GM12865 (cell line): ENCODE results near the gene ADAM33.

Experiments used
- DNase-seq: peaks from one replicate; pipeline ENCODE4 v3.0.0; 2010; ENCODE audit warnings: low read depth
- H3K4me3 ChIP-seq: 2 replicates; pipeline ENCODE4 v1.5.1; 2011; ENCODE audit warnings: mild to moderate bottlenecking, low read depth, low read length, control low read depth
- TF ChIP-seq, protein P1 (sequence below): IDR thresholded peaks from 2 replicates; pipeline ENCODE4 v1.5.1; 2011; ENCODE audit warnings: low read length, control low read depth, low read depth, inconsistent platforms; ENCODE audit not compliant: insufficient read depth; ENCODE audit errors: missing control alignments

The ADAM33 gene

DNA sequence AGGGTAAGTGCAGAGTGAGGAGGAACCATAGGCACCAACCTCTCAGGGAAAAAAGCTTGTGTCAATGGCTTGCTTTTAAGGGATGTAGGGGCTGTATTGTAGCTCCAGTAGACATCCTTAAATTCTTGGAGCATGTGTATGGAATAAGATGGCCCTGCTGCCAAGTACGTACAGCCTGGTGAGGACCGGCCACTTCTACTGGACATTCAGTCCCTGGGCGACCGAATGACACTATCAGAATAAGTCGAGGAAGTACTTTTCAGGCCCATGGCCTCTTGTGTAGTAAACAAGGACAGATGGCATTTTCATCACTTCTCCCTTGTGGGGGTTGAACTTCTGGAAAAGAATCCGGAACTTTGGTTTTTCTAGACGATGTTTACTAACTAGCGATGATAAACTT, 51.4 kb downstream of the ADAM33 start:
- TF ChIP-seq, protein P1, sequence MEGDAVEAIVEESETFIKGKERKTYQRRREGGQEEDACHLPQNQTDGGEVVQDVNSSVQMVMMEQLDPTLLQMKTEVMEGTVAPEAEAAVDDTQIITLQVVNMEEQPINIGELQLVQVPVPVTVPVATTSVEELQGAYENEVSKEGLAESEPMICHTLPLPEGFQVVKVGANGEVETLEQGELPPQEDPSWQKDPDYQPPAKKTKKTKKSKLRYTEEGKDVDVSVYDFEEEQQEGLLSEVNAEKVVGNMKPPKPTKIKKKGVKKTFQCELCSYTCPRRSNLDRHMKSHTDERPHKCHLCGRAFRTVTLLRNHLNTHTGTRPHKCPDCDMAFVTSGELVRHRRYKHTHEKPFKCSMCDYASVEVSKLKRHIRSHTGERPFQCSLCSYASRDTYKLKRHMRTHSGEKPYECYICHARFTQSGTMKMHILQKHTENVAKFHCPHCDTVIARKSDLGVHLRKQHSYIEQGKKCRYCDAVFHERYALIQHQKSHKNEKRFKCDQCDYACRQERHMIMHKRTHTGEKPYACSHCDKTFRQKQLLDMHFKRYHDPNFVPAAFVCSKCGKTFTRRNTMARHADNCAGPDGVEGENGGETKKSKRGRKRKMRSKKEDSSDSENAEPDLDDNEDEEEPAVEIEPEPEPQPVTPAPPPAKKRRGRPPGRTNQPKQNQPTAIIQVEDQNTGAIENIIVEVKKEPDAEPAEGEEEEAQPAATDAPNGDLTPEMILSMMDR = no peak
- no peak for DNase-seq
- no peak overlapping the region for H3K4me3 ChIP-seq

DNA sequence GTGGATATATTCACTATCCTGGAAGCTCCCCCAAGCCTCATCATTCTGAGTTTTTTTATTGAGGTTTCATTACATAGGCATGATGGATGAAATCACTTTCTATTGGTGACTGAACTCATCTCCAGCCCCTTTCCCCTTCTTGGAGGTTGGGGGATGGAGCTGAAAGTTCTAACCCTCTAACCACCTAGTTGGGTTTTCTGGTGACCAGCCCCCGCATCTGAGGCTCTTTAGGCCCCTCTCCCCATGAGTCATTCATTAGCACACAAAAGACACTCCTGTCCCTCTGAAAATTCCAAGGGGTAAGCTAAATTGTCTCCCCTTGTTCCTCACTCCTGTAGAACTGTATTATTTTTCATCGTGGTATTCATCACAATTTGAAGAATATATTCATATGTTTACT, 51.9 kb downstream of the ADAM33 start:
- no peak for DNase-seq
- H3K4me3 ChIP-seq = no peak overlapping the region
- TF ChIP-seq, protein P1 = no peak

DNA sequence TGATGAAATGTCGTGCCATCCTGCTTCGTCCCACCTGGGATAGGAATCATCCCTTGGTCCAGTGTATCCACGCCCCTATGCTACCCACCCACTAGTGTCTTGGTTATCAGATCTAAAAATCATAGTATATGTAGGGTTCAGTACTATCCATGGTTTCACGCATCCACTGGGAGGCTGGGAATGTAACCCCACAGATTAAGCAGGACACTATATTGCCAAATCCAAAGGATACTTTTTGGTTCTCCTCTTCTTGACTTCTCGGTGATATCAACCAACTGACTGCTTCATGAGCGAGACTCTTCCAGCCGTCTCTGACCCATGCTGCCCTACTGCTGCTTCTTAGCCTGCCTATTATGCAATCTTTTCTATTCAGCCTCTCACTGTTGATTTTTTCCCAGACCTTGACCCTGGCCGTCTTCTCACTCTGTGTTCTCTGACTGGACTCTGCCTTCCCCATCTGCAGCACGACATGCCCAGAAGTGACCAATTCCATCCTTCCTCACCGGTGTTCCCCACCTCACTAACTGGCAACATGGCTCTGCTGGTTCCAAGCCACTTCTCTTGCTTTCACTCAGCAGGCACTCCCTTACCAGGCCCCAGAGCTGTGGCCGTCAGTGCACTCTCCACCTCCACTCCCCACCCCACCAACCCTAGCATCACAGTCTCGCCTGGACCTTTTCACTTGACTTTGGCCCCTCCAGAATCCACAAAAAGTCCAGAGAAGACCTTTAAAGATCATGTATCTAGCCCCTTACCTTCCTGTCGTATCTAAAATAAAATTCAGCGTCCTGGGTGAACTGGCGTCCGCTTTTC, 53.1 kb downstream of the ADAM33 start:
- H3K4me3 ChIP-seq = no peak overlapping the region
- TF ChIP-seq, protein P1 = no peak

DNA sequence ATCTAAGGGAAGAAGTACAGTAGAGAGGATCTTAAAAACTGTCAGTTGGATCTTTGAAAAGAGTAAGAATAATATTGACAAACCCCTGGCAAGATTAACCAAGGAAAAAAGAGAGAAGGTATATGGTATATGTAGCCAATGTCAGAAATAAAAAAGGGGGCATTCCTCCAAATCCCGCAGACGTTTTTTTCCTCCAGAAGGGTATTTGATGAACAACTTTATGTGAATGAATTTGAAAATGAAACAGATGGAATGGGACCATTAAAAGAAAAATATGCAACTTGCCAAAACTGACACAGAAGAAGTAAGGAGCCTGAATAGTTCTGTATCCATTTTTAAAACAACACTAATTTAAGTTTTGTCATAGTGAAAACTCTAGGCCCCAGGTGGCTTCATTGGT, 54.3 kb downstream of the ADAM33 start:
- TF ChIP-seq, protein P1 = no peak
- H3K4me3 ChIP-seq = no peak overlapping the region
- no peak for DNase-seq

More for the DNA sequence above, 53.1 kb downstream of the ADAM33 start:
- no peak for DNase-seq

DNA sequence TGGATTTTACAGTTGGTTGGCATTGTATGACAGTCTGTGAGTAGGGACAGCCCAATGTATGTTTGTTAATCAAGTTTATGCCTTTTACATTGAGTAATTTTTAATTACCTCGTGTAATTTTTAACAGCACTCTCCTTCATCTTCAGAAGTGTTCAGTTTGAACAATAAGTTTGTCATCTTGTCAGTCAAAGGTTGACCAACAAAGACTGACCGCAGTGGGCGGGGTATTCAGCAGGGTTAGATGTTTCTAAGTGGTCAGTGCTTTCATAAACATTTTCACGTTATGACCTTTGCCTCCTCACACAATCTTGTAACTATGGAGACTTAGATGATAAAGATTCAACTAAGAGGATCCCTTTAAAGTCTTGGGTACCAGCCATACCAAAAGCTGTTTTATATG, 59.4 kb downstream of the ADAM33 start:
- TF ChIP-seq, protein P1 = no peak
- no peak for DNase-seq
- H3K4me3 ChIP-seq = no peak overlapping the region

DNA sequence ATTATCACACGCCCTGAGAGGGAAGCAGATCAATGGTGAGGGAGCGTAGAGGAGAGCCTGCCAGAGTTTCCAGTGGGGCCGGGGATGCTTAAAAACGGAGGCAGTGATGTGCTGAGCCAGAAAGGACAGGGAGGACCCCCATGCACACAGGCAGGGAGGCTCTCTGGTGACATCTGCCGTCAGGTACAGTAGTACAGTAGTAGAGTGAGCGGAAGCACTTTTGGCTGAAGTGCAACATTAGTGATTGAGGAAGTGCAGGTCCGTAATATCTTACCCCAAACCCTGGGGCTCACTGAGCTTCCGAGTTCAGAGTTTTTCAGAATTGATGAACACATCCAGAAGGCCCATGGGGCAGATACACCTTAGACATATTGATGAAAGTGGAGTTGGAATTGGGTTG, 60.7 kb downstream of the ADAM33 start:
- TF ChIP-seq, protein P1 = no peak
- H3K4me3 ChIP-seq = no peak overlapping the region
- DNase-seq = no peak
